HG02973 (cell line): ENCODE data around the gene PRAMEF14.
"Not testable (repeated sequence)": the region's sequence is repeated elsewhere in the genome, so short reads cannot be mapped to it uniquely, and the experiment has no call there.

Source experiments
- ATAC-seq: cut with Tn5 transposase; IDR thresholded peaks from one replicate; pipeline ENCODE4 v1.9.1; 2021; ENCODE audit warnings: moderate library complexity; ENCODE audit not compliant: unreplicated experiment

PRAMEF14 gene

GRCh38 chr1:13347034-13347433, at the start of gene PRAMEF14:
Gene PRAMEF14 (minus strand): TSS chr1:13347134. CDS start chr1:13345314, 1,820 bp downstream.
- ATAC-seq: not testable (repeated sequence)

DNA sequence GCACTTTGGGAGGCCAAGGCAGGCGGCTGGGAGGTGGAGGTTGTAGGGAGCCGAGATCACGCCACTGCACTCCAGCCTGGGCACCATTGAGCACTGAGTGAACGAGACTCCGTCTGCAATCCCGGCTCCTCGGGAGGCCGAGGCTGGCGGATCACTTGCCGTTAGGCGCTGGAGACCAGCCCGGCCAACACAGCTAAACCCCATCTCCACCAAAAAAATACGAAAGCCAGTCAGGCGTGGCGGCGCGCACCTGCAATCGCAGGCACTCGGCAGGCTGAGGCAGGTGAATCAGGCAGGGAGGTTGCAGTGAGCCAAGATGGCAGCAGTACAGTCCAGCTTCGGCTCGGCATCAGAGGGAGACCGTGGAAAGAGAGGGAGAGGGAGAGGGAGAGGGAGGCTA, 48.4 kb upstream of the PRAMEF14 start:
- not testable (repeated sequence) for ATAC-seq

DNA sequence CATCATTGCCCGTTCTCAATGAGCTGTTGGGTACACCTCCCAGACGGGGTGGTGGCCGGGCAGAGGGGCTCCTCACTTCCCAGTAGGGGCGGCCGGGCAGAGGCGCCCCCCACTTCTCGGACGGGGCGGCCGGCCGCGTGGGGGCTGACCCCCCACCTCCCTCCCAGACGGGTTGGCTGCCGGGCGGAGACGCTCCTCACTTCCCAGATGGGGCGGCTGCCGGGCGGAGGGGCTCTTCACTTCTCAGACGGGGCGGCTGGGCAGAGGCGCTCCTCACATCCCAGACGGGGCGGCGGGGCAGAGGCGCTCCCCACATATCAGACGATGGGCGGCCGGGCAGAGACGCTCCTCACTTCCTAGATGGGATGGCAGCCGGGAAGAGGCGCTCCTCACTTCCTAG, 47.8 kb upstream of the PRAMEF14 start:
- not testable (repeated sequence) for ATAC-seq

GRCh38 chr1:13393004-13393403, 46.1 kb upstream of the PRAMEF14 start:
- not testable (repeated sequence) for ATAC-seq

DNA sequence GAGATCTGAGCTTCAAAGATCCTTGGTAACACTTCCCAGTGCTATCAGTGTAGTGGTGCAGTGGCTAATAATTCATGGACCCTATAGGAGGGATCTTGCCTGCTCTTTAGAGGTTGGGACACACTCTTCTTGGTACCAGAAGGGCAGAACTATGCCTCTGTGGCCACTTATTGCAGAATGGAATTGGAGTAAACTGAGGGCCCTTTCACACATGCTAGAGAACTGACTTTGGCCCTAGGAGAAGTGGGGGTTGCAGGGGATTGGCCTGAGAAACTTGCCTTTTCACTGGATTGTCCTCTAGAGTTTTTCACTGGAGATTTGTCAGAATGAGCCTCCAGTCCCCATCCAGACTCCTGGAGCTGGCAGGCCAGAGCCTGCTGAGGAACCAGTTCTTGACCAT, 42.4 kb upstream of the PRAMEF14 start, which contains the start of gene PRAMEF17:
Gene PRAMEF17 (plus strand): TSS at position 301 of the 400 bp plus-strand sequence. CDS start 26 bp downstream, at position 327.
- not testable (repeated sequence) for ATAC-seq

DNA sequence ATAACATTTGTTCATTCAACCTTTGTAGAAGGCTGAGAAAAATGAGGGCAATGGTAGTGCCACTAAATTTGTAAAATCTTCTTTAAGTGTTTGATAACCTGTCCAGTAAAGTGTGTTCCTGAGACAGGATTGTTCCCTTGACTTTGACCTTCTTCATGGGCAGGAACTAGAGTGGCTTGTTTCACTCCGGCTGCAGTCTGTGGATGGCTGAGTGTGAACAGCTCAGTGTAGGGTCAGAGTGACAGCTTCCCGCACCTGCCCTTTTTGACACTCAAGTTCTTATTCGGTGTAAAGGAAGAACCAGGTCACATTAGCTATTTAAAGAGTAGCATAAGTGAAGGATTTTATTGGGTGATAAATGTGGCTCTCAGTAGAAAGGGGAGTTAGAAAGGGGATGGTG, 33.4 kb upstream of the PRAMEF14 start:
- ATAC-seq: not testable (repeated sequence)

DNA sequence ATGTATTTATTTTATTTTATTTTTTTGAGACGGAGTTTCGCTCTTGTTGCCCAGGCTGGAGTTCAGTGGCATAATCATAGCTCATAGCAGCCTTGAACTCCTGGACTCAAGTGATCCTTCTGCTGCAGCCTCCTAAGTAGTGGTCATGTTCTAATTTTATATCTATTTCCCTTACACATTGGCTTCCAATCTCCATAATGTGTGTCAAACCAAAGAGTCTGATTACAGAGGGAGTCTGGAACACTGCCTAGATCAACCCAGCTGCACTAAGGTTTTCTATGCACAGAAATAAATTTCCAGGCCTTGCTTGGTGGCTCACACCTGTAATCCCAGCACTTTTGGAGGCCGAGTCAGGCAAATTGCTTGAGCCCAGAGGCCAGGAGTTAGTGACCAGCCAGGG, 32.0 kb upstream of the PRAMEF14 start:
- ATAC-seq: not testable (repeated sequence)

DNA sequence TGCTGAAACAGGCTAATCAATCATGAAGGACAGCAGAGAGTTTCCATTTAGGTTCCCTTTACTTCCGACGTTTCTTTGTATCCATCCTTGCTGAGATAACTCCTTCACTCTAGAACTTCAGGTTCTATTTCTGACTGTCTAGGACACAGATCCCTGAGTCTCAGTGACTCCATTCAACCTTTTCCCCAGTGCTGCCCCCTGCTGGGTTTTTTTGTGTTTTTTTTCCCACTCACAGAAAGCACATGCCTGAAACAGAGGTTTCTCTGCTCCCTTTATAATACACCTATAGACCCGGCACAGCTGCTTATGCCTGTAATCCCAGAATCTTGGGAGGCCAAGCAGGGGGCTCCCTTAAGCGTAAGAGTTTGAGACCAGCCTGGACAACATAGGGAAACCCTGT, 21.6 kb upstream of the PRAMEF14 start:
- ATAC-seq: not testable (repeated sequence)

GRCh38 chr1:13366536-13366935, 19.6 kb upstream of the PRAMEF14 start:
- ATAC-seq: not testable (repeated sequence)

DNA sequence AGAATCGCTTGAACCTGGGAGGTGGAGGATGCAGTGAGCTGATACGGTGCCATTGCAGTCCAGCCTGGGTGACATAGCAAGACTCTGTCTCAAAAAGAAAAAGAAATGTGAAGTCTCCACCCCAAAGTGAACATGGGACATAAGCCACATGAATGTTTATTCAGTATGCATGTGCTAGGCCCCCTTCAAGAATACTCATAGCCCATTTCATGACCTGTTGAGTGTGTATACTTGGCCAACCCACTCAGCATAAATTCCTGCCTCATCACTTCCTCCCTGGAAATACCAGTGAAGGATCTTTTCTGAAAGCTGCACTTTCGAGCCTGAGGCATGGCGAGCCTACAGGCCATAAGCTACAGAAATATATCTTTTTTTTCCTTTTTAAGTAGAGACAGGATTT, 18.0 kb upstream of the PRAMEF14 start:
- ATAC-seq: not testable (repeated sequence)

- not testable (repeated sequence) for ATAC-seq
Measured at GRCh38 chr1:13362364-13362763, 15.4 kb upstream of the PRAMEF14 start.

GRCh38 chr1:13356774-13357173, 9.8 kb upstream of the PRAMEF14 start:
- ATAC-seq: not testable (repeated sequence)

GRCh38 chr1:13354475-13354874, 7.5 kb upstream of the PRAMEF14 start:
- ATAC-seq: not testable (repeated sequence)

- not testable (repeated sequence) for ATAC-seq
Measured at GRCh38 chr1:13353476-13353875, 6.5 kb upstream of the PRAMEF14 start.

DNA sequence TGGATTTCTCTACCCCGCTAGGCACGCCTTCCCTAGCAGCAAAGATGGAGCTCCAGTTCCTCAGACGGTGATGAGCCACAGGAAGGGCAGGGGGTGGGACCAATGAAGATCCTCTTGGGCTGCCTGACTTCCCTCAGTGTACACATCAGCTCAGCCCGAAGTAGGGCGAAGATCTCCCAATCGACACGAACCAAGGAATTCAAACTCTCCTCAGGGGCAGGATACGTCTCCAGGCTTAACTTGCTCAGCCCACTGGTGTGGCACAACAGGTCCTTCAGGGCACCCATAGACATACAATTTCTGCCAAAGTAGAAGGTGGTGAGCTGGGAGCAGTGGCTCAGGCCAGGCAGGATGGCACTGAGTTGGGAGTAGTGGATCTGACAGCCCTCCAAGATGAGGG, 4.4 kb downstream of the PRAMEF14 start:
- not testable (repeated sequence) for ATAC-seq

DNA sequence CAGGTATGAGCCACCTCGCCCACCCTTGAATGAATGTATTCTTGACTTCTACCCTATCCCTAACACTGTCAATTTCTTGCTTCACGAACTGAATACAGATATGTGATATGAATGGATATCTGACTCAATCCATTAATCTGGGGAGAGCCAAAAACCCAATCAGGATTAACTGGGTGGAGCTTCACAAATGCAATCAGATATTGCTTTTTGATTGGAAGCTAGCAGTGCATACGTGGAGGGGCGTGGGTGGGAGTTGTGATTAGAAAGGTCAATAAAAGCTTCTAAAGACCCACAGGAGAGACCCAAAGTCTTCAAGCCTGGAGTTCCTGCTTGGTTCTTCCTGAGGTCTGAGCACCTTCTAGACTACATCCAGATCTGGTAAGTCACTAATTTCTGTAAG, 31.7 kb downstream of the PRAMEF14 start, which contains the start of gene PRAMEF15:
Gene PRAMEF15 (plus strand): TSS at position 301 of the 400 bp plus-strand sequence. CDS start 2,827 bp downstream, outside the sequence.
- ATAC-seq: not testable (repeated sequence)

DNA sequence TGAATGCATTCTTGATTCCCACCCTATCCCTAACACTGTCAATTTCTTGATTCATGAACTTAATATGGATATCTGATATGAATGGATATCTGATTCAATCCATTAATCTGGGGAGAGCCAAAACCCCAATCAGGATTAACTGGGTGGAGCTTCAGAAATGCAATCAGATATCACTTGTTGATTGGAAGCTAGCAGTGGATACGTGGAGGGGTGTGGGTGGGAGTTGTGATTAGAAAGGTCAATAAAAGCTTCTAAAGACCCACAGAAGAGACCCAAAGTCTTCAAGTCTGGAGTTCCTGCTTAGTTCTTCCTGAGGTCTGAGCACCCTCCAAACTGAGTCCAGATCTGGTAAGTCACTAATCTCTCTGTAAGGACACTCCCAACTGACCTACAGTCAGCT, 43.7 kb downstream of the PRAMEF14 start, which contains the start of gene PRAMEF33:
Gene PRAMEF33 (plus strand): TSS at position 301 of the 400 bp plus-strand sequence. CDS start 2,416 bp downstream, outside the sequence.
- not testable (repeated sequence) for ATAC-seq

- not testable (repeated sequence) for ATAC-seq
Measured at GRCh38 chr1:13302197-13302596, 44.7 kb downstream of the PRAMEF14 start.

DNA sequence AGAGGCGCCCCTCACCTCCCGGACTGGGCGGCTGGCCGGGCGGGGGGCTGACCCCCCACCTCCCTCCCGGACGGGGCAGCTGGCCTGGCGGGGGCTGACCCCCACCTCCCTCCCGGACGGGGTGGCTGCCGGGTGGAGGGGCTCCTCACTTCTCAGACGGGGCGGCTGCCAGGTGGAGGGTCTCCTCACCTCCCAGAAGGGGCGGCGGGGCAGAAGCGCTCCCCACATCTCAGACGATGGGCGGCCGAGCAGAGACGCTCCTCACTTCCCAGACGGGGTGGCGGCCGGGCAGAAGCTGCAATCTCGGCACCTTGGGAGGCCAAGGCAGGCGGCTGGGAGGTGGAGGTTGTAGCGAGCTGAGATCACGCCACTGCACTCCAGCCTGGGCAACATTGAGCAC, 48.2 kb downstream of the PRAMEF14 start:
- ATAC-seq: not testable (repeated sequence)

DNA sequence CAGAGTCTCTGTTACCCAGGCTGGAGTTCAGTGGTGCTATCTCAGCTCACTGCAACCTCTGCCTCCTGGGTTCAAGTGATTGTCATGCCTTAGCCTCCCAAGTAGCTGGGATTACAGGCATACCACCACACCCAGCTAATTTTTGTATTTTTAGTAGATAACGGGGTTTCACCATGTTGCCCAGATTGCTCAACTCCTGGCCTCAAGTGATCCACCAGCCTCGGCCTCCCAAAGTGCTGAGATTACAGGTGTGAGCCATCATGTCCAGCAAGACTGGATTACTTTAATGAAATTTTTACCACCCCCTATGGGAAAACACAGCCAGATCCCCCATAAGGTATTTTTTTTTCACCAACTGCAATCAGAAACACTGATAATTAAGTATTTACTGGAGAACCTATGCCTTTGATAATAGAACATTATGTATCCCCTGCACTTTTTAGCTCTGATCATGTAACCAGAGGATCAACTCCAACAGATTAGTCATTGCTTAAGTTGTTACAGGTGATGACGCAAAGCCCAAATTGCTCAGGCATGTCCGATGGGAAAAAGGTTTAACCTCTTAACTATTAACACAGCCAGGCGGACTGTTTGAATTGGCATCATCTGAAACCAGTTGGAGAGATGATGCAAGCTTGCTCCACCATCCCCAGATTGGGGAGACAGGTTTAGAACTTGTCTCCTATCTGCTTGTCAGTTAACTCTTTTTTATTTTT, 49.6 kb downstream of the PRAMEF14 start:
- ATAC-seq: not testable (repeated sequence)
